HCT116 (cell line): ENCODE measurements around the gene LAMTOR4.

Experiments used
- POLR2AphosphoS5 ChIP-seq: IDR thresholded peaks from 2 replicates; pipeline ENCODE4 v1.6.1; 2011; ENCODE audit warnings: mild to moderate bottlenecking, low read depth, low read length, moderate library complexity
- SRF ChIP-seq: IDR thresholded peaks from 2 replicates; pipeline ENCODE4 v1.6.1; 2012; ENCODE audit warnings: low read depth

DNA sequence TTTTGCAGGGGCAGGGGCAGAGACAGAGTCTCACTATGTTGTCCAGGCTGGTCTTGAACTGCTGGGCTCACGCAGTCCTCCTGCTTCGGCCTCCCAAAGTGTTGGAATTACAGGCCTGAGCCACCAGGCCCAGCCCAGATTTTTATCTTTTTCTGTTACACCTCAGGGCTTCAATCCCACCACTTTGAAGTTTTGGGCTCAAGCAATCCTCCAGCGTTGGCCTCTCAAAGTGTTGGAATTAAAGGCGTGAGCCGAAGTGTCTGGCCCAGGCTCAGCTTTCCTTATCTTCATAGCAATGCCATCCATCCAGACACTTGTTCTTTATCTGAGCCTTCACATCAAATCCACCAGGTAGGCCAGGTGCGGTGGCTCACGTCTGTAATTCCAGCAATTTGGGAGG is 33.7 kb upstream of the LAMTOR4 start:
- TF ChIP-seq SRF (no peak), POLR2AphosphoS5 (no peak)
